Choroid plexus epithelial cell (primary cell): Measurements from ENCODE around the gene KMT5C.

Experiments
- DNase-seq: peaks from one replicate; pipeline ENCODE4 v3.0.0-alpha.2; 2010; ENCODE audit warnings: low read depth
- H3K4me3 ChIP-seq: 2 replicates; pipeline ENCODE4 v1.5.1; 2011; ENCODE audit warnings: low read depth, mild to moderate bottlenecking, control low read depth, low read length, moderate library complexity
- CTCF ChIP-seq: conservative IDR thresholded peaks from 2 replicates; pipeline ENCODE4 v1.5.1; 2011; ENCODE audit warnings: low read depth, mild to moderate bottlenecking, control low read depth, inconsistent platforms, low read length, moderate library complexity

Gene KMT5C

GRCh38 chr19:55339105-55339888, at the start of gene KMT5C:
Gene KMT5C (plus strand): TSS chr19:55339876. CDS start chr19:55341937, 2,061 bp downstream.
- DNase-seq = peak; percentile 100
- TF ChIP-seq CTCF = peak; percentile 50
- peak within 1 kb of the TSS; percentile 74 for H3K4me3 ChIP-seq

- no peak for TF ChIP-seq CTCF
- DNase-seq = no peak
- H3K4me3 ChIP-seq = no peak overlapping the region
Measured at GRCh38 chr19:55297267-55297666, 42.4 kb upstream of the KMT5C start.

- no peak for DNase-seq
- no peak overlapping the region for H3K4me3 ChIP-seq
- no peak for TF ChIP-seq CTCF
Measured at GRCh38 chr19:55299991-55300390, 39.7 kb upstream of the KMT5C start.

- TF ChIP-seq CTCF = no peak
- no peak for DNase-seq
- H3K4me3 ChIP-seq = no peak overlapping the region
Measured at GRCh38 chr19:55300886-55301458, 38.7 kb upstream of the KMT5C start.

GRCh38 chr19:55301459-55302317, 38.0 kb upstream of the KMT5C start:
- TF ChIP-seq CTCF = peak; percentile 86
- H3K4me3 ChIP-seq = peak overlapping the region; percentile 65
- DNase-seq = peak; percentile 78

GRCh38 chr19:55302318-55302703, 37.4 kb upstream of the KMT5C start:
- TF ChIP-seq CTCF = no peak
- peak overlapping the region; percentile 65 for H3K4me3 ChIP-seq
- no peak for DNase-seq
